HG03432 (cell line): ENCODE data around the gene NPTX2.

Experiments
- ATAC-seq: cut with Tn5 transposase; IDR thresholded peaks from one replicate; pipeline ENCODE4 v1.9.1; 2021; ENCODE audit warnings: mild to moderate bottlenecking, moderate library complexity; ENCODE audit not compliant: unreplicated experiment

NPTX2 gene

DNA sequence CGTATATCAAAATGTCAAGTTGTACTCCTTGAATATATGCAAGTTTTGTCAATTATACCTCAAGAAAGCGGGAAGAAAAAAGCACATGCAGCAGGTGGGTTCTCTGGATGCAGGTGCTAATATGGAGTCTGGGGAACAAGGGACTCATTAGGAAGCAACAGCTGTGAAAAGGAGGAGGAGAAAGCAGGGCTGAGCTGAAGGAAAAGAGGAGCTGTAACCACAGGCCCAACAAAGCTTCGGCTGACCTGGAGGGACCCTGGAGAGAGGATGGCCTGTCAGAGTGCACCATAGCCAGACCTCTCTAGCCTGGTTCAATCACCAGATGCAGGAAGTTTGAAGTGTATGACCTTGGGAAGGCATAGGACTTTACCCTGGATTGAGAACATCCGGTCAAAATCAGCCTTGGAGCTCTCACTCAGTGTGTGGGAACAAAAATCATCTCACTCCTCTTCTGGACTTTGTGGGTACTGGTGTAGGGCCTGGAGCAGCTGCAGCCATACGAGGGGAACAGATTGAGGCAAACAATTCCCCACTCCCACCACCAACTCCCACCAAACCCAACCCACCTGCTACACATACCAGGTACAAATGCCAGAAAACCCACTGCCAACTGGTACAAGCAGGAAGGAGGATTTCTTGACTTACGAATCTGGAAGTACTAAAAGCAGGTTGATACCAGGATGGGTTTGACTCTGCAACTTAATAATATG lies 36.7 kb downstream of the NPTX2 start:
- ATAC-seq, result no peak

GRCh38 chr7:98654524-98655272 lies 37.6 kb downstream of the NPTX2 start:
- no peak for ATAC-seq

GRCh38 chr7:98655611-98656010 lies 38.5 kb downstream of the NPTX2 start:
- ATAC-seq, result no peak

DNA sequence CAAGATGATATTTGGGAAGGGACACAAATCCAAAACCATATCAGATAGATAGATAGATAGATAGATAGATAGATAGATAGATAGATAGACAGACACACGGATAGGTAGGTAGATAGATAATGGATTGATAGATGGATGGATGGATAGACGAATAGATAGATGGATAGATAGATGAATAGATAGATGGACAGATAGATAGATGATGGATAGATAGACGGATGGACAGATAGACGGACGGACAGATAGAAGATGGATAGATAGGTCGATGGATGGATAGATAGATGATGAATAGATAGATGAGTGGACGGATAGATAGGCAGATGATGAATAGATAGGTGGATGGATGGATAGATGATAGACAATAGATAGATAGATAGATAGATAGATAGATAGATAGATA lies 39.8 kb downstream of the NPTX2 start:
- ATAC-seq, result no peak

GRCh38 chr7:98657736-98658135 lies 40.7 kb downstream of the NPTX2 start:
- ATAC-seq, result no peak

GRCh38 chr7:98659756-98660155 lies 42.7 kb downstream of the NPTX2 start:
- no peak for ATAC-seq

DNA sequence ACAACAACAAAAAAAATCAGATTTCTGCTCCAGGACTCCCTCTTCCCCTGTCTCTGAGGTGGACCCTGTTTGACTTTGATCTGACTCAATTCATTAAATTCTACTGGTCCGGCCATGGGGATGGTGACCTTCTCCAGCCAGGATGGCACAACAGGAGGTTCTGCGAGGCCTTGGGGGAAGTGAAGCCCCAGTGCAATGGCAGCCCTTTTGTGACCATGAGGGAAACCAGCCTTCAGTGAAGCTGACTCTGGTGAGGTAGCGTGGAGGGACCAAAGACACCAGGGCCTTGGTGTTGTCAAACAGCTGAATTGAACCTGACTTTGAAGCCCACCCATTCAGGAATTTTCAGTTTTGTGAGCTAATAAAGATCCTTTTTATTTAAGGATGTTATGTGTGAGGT lies 44.5 kb downstream of the NPTX2 start:
- no peak for ATAC-seq

GRCh38 chr7:98662289-98662688 lies 45.2 kb downstream of the NPTX2 start:
- ATAC-seq, result no peak

- ATAC-seq, result no peak
These were observed 47.8 kb downstream of the NPTX2 start for GRCh38 chr7:98664882-98665281.

GRCh38 chr7:98668255-98668654 lies 51.2 kb downstream of the NPTX2 start:
- no peak for ATAC-seq

- ATAC-seq, result no peak
These were observed 52.4 kb downstream of the NPTX2 start for GRCh38 chr7:98669329-98670000.

DNA sequence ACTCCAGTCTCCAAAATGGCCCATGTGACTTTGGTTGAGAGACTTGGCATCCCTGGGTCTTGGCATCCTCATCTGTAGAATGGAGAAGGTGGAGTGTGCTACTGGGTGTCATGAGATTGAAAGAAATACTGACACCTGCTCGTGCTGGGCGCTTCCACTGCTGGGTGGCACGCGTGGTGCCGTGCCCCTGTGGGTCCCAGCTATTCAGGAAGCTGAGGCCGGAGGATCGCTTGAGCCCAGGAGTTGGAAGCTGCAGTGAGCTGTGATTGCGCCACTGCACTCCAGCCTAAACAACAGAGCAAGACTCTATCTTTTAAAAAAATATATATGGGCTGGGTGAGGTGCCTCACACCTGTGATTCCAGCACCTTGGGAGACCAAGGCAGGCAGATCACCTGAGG lies 53.1 kb downstream of the NPTX2 start:
- no peak for ATAC-seq

DNA sequence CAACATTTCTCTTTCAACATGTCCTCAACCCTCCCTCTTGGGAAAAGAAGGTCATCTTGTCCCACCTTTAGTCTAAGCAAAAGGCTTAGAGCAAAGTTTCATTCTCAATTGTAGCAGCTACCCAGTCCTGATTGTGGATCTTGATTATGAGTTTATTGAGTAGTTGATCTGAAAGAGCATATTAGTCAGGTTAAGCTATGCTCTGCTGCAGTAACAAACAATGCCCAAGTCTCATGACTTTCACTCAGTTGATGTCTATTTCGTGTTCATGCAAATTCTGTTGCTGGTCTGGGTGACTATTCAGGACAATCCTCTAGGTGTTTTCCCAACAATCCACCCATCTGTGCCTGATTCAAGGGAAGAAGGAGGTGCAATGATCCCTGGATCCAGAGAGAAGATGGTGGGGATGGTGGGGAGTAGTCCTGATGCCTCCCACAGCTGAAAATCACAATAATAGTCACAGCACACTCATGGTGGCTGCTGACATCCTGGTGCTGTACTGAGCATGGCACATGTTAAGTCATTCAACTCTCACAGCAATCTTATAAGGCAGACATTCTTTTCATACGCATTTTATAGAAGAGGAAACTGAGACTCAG lies 54.7 kb downstream of the NPTX2 start:
- ATAC-seq, result no peak

DNA sequence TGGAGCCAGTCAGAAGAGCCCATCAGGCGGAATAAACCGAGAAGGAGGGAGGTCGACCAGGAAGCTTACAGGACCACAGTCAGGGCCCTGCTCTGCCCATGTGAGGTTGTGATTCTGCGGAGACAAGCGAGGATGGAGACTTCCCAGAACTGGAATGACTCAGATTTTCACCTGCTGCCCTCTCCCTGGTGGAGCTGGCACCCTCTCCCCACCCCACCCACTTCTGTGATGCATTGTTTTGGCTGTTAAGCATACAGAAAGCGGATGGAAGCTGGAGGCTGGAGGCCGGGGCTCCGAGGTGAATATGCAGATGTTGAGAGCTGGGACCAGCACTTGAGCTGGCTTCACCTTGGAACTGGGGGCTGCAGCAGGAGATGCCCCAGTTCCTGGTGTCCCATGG lies 57.4 kb downstream of the NPTX2 start:
- ATAC-seq, result no peak

DNA sequence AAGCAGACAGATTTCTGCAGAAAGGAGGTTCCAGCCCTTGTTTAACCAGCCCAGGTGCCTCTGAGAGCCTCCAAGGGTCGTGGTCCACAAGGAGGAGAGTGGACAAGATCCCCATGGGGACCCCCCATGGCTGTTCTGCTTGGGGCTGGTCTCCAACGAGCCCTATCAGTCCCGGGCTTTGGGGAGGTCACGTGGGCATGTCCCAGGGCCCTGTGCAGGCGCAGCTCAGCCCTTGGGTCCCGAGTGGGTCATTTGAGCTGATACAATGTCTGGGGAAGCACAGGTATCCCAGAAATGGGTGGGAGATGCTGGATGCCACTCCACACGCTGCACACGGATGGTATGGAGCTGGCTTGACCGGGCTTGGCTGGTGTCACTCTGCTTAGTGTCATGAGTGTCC lies 57.8 kb downstream of the NPTX2 start:
- no peak for ATAC-seq

- ATAC-seq, result no peak
These were observed 61.1 kb downstream of the NPTX2 start for GRCh38 chr7:98678215-98678614.
